ENCODE measurements around the gene NRP1. TPM values are rescaled to one million over a fixed set of nuclear protein-coding genes. Genes with fewer than 3 reads are reported as not detected.

NRP1 gene
- total RNA-seq, 1 experiment from 2014 or later: 31.7 TPM

- ChIA-PET POLR2A (ENCODE audit: low non-redundant PET) (no interaction called here), CTCF (no interaction called here)
- intact Hi-C loops (cut with micrococcal nuclease; ENCODE audit: unreplicated experiment): no loop called here
- TF ChIP-seq EZH2 (IDR thresholded peaks at IDR 0.05; ENCODE audit: borderline replicate concordance, low read depth, low read length, poor library complexity, severe bottlenecking): no peak
- TF ChIP-seq CTCF (conservative IDR thresholded peaks at IDR 0.05; ENCODE audit: low read depth, low read length): no peak
- no peak for DNase-seq (ENCODE audit: low spot score)
- no peak overlapping the region for H3K27ac ChIP-seq (ENCODE audit: low read depth, low read length, poor library complexity, severe bottlenecking)
- BruUV-seq (replicated peaks): no TSS peak
- H3K4me3 ChIP-seq (ENCODE audit: low read depth, low read length, poor library complexity, severe bottlenecking): no peak overlapping the region
- H3K4me1 ChIP-seq (ENCODE audit: insufficient read depth, low read length, poor library complexity, severe bottlenecking): peaks cover 8% of the 10 kb centered on the region
- no peaks in the 10 kb centered on the region for H3K27me3 ChIP-seq (replicated peaks; ENCODE audit: insufficient read depth, low read depth, low read length, poor library complexity)
- no peaks in the 10 kb centered on the region for H3K36me3 ChIP-seq (ENCODE audit: insufficient read depth, low read length, poor library complexity, severe bottlenecking)
- H3K9me3 ChIP-seq (ENCODE audit: low read depth, low read length, poor library complexity, severe bottlenecking): no peaks in the 10 kb centered on the region
Measured at GRCh38 chr10:33341637-33342036, 7.2 kb upstream of the NRP1 start.

GRCh38 chr10:33337326-33337957, 3.0 kb upstream of the NRP1 start:
- Histone ChIP-seq H3K27me3 (replicated peaks; ENCODE audit: insufficient read depth, low read depth, low read length, poor library complexity) (no peaks in the 10 kb centered on the region), H3K4me3 (ENCODE audit: low read depth, low read length, poor library complexity, severe bottlenecking) (peak overlapping the region; percentile 64), H3K27ac (ENCODE audit: low read depth, low read length, poor library complexity, severe bottlenecking) (no peak overlapping the region), H3K36me3 (ENCODE audit: insufficient read depth, low read length, poor library complexity, severe bottlenecking) (no peaks in the 10 kb centered on the region), H3K9me3 (ENCODE audit: low read depth, low read length, poor library complexity, severe bottlenecking) (no peaks in the 10 kb centered on the region), H3K4me1 (ENCODE audit: insufficient read depth, low read length, poor library complexity, severe bottlenecking) (peaks cover 15% of the 10 kb centered on the region)
- DNase-seq (ENCODE audit: low spot score): peak; percentile 49
- ChIA-PET CTCF (no interaction called here), POLR2A (ENCODE audit: low non-redundant PET) (no interaction called here)
- TF ChIP-seq EZH2 (IDR thresholded peaks at IDR 0.05; ENCODE audit: borderline replicate concordance, low read depth, low read length, poor library complexity, severe bottlenecking) (no peak), CTCF (conservative IDR thresholded peaks at IDR 0.05; ENCODE audit: low read depth, low read length) (no peak)
- BruUV-seq (replicated peaks): no TSS peak
- intact Hi-C loops (cut with micrococcal nuclease; ENCODE audit: unreplicated experiment): loop anchor here (10.0 kb wide), 3 partner anchors 417 to 1057 kb away; no protein-coding TSS in a partner anchor

GRCh38 chr10:33336582-33337325, 2.3 kb upstream of the NRP1 start:
- BruUV-seq (replicated peaks): no TSS peak
- TF ChIP-seq EZH2 (IDR thresholded peaks at IDR 0.05; ENCODE audit: borderline replicate concordance, low read depth, low read length, poor library complexity, severe bottlenecking) (no peak), CTCF (conservative IDR thresholded peaks at IDR 0.05; ENCODE audit: low read depth, low read length) (no peak)
- CTCF ChIA-PET: interaction anchor here (0.6 kb wide), 1 partner anchor 1241 kb away, joined by 3 read pairs; no protein-coding TSS in a partner anchor
- intact Hi-C loops (cut with micrococcal nuclease; ENCODE audit: unreplicated experiment): loop anchor here (10.0 kb wide), 3 partner anchors 418 to 1058 kb away; no protein-coding TSS in a partner anchor
- no peak for DNase-seq (ENCODE audit: low spot score)
- POLR2A ChIA-PET (ENCODE audit: low non-redundant PET): no interaction called here
- Histone ChIP-seq H3K27me3 (replicated peaks; ENCODE audit: insufficient read depth, low read depth, low read length, poor library complexity) (no peaks in the 10 kb centered on the region), H3K9me3 (ENCODE audit: low read depth, low read length, poor library complexity, severe bottlenecking) (no peaks in the 10 kb centered on the region), H3K4me3 (ENCODE audit: low read depth, low read length, poor library complexity, severe bottlenecking) (peak overlapping the region; percentile 64), H3K27ac (ENCODE audit: low read depth, low read length, poor library complexity, severe bottlenecking) (no peak overlapping the region), H3K36me3 (ENCODE audit: insufficient read depth, low read length, poor library complexity, severe bottlenecking) (no peaks in the 10 kb centered on the region), H3K4me1 (ENCODE audit: insufficient read depth, low read length, poor library complexity, severe bottlenecking) (peaks cover 22% of the 10 kb centered on the region)
